GM12874 (cell line): ENCODE results near the gene TLNRD1.

Experiments
- CTCF ChIP-seq: IDR thresholded peaks from 2 replicates; pipeline ENCODE4 v1.5.1; 2011; ENCODE audit warnings: low read depth, mild to moderate bottlenecking, control low read depth, low read length, moderate library complexity; ENCODE audit not compliant: insufficient read depth

TLNRD1 gene

GRCh38 chr15:80998251-80998650 is 2.5 kb upstream of the TLNRD1 start:
- no peak for TF ChIP-seq CTCF

- TF ChIP-seq CTCF = no peak
Observed at GRCh38 chr15:80999623-81000036, 1.1 kb upstream of the TLNRD1 start.

DNA sequence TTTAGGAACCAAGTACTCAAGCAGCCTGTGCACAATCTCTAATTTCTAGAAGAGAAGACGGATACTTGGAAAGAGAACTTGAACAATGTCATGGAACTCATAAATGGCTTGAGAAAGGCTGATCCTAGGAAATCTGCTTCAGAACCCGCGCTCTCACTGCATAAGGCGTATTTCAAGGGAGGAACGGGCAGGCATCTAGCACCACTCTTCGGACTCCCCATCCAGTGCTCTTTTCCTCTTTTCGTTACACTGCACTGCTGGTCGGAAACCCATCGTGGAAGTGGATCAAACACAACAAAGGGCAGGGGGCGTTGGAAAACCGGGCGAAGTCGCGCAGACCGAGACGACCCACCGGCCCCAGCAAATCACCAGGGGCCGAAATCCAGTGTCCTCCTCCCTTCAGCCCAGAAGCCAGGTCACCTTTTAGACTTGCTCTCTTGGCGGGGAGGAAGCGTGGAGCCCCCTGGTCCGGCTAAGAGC is 539 bp upstream of the TLNRD1 start:
- TF ChIP-seq CTCF = no peak

- no peak for TF ChIP-seq CTCF
Observed at GRCh38 chr15:81001152-81002008, 657 bp downstream of the TLNRD1 start.

GRCh38 chr15:81002009-81002330 is 1.2 kb downstream of the TLNRD1 start:
- no peak for TF ChIP-seq CTCF

GRCh38 chr15:81002331-81003096 is 1.8 kb downstream of the TLNRD1 start:
- no peak for TF ChIP-seq CTCF

DNA sequence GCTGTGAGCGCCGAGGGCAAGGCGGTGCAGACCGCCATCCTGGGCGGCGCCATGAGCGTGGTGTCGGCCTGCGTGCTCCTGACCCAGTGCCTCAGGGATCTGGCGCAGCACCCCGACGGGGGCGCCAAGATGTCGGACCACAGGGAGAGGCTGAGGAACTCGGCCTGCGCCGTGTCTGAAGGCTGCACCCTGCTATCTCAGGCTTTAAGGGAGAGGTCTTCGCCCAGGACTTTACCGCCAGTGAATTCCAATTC is 2.3 kb downstream of the TLNRD1 start:
- TF ChIP-seq CTCF = no peak
